ENCODE results near the gene CD79A. TPM values are rescaled to one million over a fixed set of nuclear protein-coding genes. Genes with fewer than 3 reads are reported as not detected.

The CD79A gene
- total RNA-seq, 2 donors from 2014 or later = 0.59 TPM; not detected in 1

- Histone ChIP-seq H3K4me3 (no peak overlapping the region), H3K36me3 (peaks cover 2 to 8% of the 10 kb centered on the region in 2 donors), H3K4me1 (replicated peaks) (peaks cover 9% of the 10 kb centered on the region), H3K9me3 (no peaks in the 10 kb centered on the region), H3K27me3 (replicated peaks; ENCODE audit: insufficient read depth) (no peaks in the 10 kb centered on the region), H3K27ac (no peak overlapping the region)
- DNase-seq (ENCODE audit: low spot score) = no peak
- no peak for TF ChIP-seq CTCF (IDR thresholded peaks at IDR 0.05)
- TF ChIP-seq POLR2AphosphoS5 (IDR thresholded peaks at IDR 0.05) = no peak
- no peak for TF ChIP-seq POLR2A (IDR thresholded peaks at IDR 0.05)
- 72% methylated on average over 9 of the region's 9 CpGs for WGBS
- intact Hi-C loops (cut with DNase I) = loop anchor here (5.0 kb wide), 1 partner anchor 95 kb away; the partner anchor contains the start of gene RABAC1
These were observed 15.2 kb upstream of the CD79A start for GRCh38 chr19:41861846-41862245.

GRCh38 chr19:41862445-41862986, 14.6 kb upstream of the CD79A start:
- H3K9me3 ChIP-seq = no peaks in the 10 kb centered on the region
- intact Hi-C loops (cut with DNase I) = loop anchor here (5.0 kb wide), 1 partner anchor 95 kb away; the partner anchor contains the start of gene RABAC1
- H3K4me1 ChIP-seq (replicated peaks) = peaks cover 9% of the 10 kb centered on the region
- TF ChIP-seq CTCF (IDR thresholded peaks at IDR 0.05) = no peak
- TF ChIP-seq POLR2A (IDR thresholded peaks at IDR 0.05) = no peak
- no peak for TF ChIP-seq POLR2AphosphoS5 (IDR thresholded peaks at IDR 0.05)
- no peaks in the 10 kb centered on the region for H3K27me3 ChIP-seq (replicated peaks; ENCODE audit: insufficient read depth)
- H3K27ac ChIP-seq = no peak overlapping the region
- peaks cover 2 to 8% of the 10 kb centered on the region in 2 donors for H3K36me3 ChIP-seq
- DNase-seq (ENCODE audit: low spot score) = no peak
- 65% methylated on average over 2 of the region's 2 CpGs for WGBS
- no peak overlapping the region for H3K4me3 ChIP-seq

GRCh38 chr19:41863209-41863931, 13.7 kb upstream of the CD79A start:
- intact Hi-C loops (cut with DNase I) = loop anchor here (5.0 kb wide), 1 partner anchor 94 kb away; the partner anchor contains the start of gene RABAC1
- no peaks in the 10 kb centered on the region for H3K27me3 ChIP-seq (replicated peaks; ENCODE audit: insufficient read depth)
- H3K36me3 ChIP-seq = peaks cover 2 to 13% of the 10 kb centered on the region in 2 donors
- TF ChIP-seq POLR2AphosphoS5 (IDR thresholded peaks at IDR 0.05) (no peak), POLR2A (IDR thresholded peaks at IDR 0.05) (no peak)
- no peak overlapping the region for H3K27ac ChIP-seq
- DNase-seq (ENCODE audit: low spot score) = no peak
- H3K4me3 ChIP-seq = no peak overlapping the region
- H3K4me1 ChIP-seq (replicated peaks) = peaks cover 13% of the 10 kb centered on the region
- H3K9me3 ChIP-seq = no peaks in the 10 kb centered on the region
- WGBS = 79% methylated on average over 11 of the region's 11 CpGs

- 84% methylated on average over 5 of the region's 5 CpGs for WGBS
- Histone ChIP-seq H3K36me3 (peaks cover 2 to 23% of the 10 kb centered on the region in 2 donors), H3K27ac (no peak overlapping the region), H3K9me3 (no peaks in the 10 kb centered on the region), H3K4me3 (no peak overlapping the region), H3K4me1 (replicated peaks) (peaks cover 13% of the 10 kb centered on the region), H3K27me3 (replicated peaks; ENCODE audit: insufficient read depth) (no peaks in the 10 kb centered on the region)
- TF ChIP-seq POLR2A (IDR thresholded peaks at IDR 0.05) (no peak), POLR2AphosphoS5 (IDR thresholded peaks at IDR 0.05) (no peak), CTCF (IDR thresholded peaks at IDR 0.05) (no peak)
- intact Hi-C loops (cut with DNase I) = loop anchor here (5.0 kb wide), 1 partner anchor 93 kb away; the partner anchor contains the start of gene RABAC1
- no peak for DNase-seq (ENCODE audit: low spot score)
These were observed 12.7 kb upstream of the CD79A start for GRCh38 chr19:41864374-41864773.

- H3K4me3 ChIP-seq = no peak overlapping the region
- no peak for TF ChIP-seq POLR2A (IDR thresholded peaks at IDR 0.05)
- no peak for TF ChIP-seq CTCF (IDR thresholded peaks at IDR 0.05)
- TF ChIP-seq POLR2AphosphoS5 (IDR thresholded peaks at IDR 0.05) = no peak
- no peaks in the 10 kb centered on the region for H3K9me3 ChIP-seq
- WGBS = 96% methylated on average over 3 of the region's 3 CpGs
- intact Hi-C loops (cut with DNase I) = no loop called here
- H3K4me1 ChIP-seq (replicated peaks) = peaks cover 11% of the 10 kb centered on the region
- DNase-seq (ENCODE audit: low spot score) = no peak
- no peak overlapping the region for H3K27ac ChIP-seq
- peaks cover 2 to 23% of the 10 kb centered on the region in 2 donors for H3K36me3 ChIP-seq
- no peaks in the 10 kb centered on the region for H3K27me3 ChIP-seq (replicated peaks; ENCODE audit: insufficient read depth)
These were observed 10.8 kb upstream of the CD79A start for GRCh38 chr19:41866284-41866683.
